Measurements from ENCODE around the gene EPHB1.

EPHB1 gene

DNA sequence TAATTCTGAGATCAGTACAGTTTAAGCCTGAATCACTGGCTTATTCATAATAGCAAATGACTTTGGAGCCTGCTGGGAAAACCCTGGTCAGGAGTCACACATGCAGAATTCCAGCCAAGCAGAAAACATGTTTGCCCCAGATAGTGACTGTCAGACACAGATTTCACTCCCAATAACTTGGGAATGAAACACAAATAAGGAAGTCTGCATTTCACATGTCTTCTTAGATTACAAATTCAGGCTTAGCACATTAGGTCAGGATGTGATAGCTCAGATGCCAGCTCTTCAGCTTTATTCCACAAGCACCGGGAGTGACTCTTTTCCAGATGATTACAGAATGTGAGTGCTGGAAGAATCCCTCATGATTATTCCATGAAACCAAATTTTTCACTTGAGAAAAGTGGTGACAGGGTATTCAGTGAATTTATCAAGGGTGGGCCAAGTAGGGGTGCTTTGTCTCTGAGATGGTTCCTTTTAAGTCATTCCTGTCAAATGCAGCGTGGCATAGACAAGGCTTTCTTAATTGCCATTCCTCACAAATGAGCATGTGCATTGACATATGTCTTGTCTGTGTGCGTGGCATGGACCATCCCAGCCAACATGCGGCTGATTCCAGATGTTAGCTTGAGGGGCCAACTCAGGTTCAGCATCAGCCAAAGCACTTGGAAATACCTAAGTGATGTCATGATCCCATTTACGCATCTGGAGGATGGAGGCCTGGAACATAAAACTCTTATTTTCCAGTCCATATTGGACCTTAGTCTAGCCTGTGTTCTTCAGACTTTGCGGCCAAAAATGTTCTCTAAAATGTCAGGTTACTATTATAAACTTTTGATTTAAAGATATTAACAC, 191.0 kb downstream of the EPHB1 start:
- H4K8ac ChIP-seq (ENCODE audit: low read depth, low read length) = no peak overlapping the region
- H2AK5ac ChIP-seq (ENCODE audit: low read depth, low read length) = no peak overlapping the region
- H2BK12ac ChIP-seq (ENCODE audit: low read length) = no peak overlapping the region
- no peaks in the 10 kb centered on the region for H3K27me3 ChIP-seq (ENCODE audit: control insufficient read depth in 3 of 3, insufficient read depth in 3 of 3, low read depth in 1 of 3, low read length in 3 of 3)
- DNase-seq (ENCODE audit: low spot score) = no peak
- H2AFZ ChIP-seq (ENCODE audit: low read length) = no peak overlapping the region
- no peak overlapping the region for H3K14ac ChIP-seq (ENCODE audit: low read length)
- H2BK15ac ChIP-seq (ENCODE audit: low read length) = no peak overlapping the region
- H3K18ac ChIP-seq (ENCODE audit: low read length) = no peak overlapping the region
- H3K23ac ChIP-seq (ENCODE audit: low read depth, low read length, poor library complexity) = no peak overlapping the region
- WGBS, 2 donors (ENCODE audit: extremely low coverage in 2 of 2, insufficient read length in 2 of 2, insufficient replicate concordance in 1 of 2) = no CpG with 5 or more reads among the region's 6 CpGs
- no peak overlapping the region for H3K9ac ChIP-seq (ENCODE audit: low read depth, low read length, poor library complexity)
- H3K4me1 ChIP-seq (ENCODE audit: control insufficient read depth in 2 of 2, insufficient read depth in 1 of 2, low read depth in 1 of 2, low read length in 2 of 2) = peaks cover 4 to 7% of the 10 kb centered on the region in 2 donors
- H3K79me1 ChIP-seq (ENCODE audit: low read depth, low read length) = no peaks in the 10 kb centered on the region
- H2BK5ac ChIP-seq (ENCODE audit: low read length) = no peak overlapping the region
- H3K9me3 ChIP-seq (replicated peaks in 1 of 2; ENCODE audit: control insufficient read depth in 2 of 2, insufficient read depth in 1 of 2, low read depth in 1 of 2, low read length in 2 of 2) = no peaks in the 10 kb centered on the region
- H3K4ac ChIP-seq (ENCODE audit: low read length) = no peak overlapping the region
- no peak overlapping the region for H3K4me3 ChIP-seq (ENCODE audit: low read length in 2 of 2)
- H3K4me2 ChIP-seq (ENCODE audit: insufficient read depth, low read length, poor library complexity, severe bottlenecking) = no peak overlapping the region
- no peaks in the 10 kb centered on the region for H3K36me3 ChIP-seq (replicated peaks in 1 of 2; ENCODE audit: control insufficient read depth in 2 of 2, insufficient read depth in 2 of 2, low read length in 2 of 2)
- H2BK120ac ChIP-seq (ENCODE audit: low read depth, low read length) = no peak overlapping the region
- H4K91ac ChIP-seq (ENCODE audit: low read depth, low read length, poor library complexity) = no peak overlapping the region
- no peak overlapping the region for H3K27ac ChIP-seq (replicated peaks; ENCODE audit: low read length)

DNA sequence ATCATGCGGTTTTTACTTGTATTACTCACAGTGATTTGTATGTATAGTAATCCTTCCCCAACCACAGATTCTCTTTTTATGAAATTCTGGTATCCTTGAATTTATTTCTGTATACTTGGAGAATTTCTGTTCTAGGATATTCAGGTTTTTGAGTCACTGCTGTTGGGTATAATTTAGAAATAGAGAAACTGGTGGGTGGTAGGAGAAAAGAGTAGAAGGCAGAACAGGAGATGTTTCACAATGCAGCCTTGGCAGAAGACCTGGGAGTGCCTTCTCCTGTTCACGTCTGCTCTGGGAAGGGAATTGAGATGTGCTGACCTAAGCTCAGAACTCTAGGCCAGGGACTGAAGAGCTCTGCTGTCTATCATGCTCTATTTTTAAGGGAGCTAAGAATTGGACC, 193.6 kb downstream of the EPHB1 start:
- WGBS, 2 donors (ENCODE audit: extremely low coverage in 2 of 2, insufficient read length in 2 of 2, insufficient replicate concordance in 1 of 2) = no CpG with 5 or more reads among the region's 2 CpGs
- Histone ChIP-seq H4K8ac (ENCODE audit: low read depth, low read length) (no peak overlapping the region), H3K27ac (replicated peaks; ENCODE audit: low read length) (no peak overlapping the region)

DNA sequence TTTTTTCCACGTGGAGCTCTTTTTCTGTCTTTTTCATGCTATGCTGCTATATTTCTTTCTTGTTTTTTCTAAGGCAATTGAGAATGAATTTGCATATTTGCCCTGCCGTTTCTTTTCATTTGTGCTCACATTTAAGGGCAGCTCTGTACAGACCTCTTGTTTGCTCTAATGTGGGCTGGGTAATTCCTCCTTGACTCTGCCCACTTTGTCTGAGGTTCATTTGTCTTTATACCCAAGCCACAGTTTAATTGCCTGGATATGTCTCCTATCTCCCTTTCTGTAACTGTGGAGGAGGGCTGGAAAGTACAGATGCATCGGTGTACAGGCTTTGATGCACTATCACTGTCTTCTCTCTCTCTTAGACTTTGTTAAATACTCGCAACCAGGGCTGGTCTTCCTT, 195.9 kb downstream of the EPHB1 start:
- H3K23ac ChIP-seq (ENCODE audit: low read depth, low read length, poor library complexity) = no peak overlapping the region
- H3K18ac ChIP-seq (ENCODE audit: low read length) = no peak overlapping the region
- H3K4me1 ChIP-seq (ENCODE audit: control insufficient read depth in 2 of 2, insufficient read depth in 1 of 2, low read depth in 1 of 2, low read length in 2 of 2) = peaks cover 8 to 10% of the 10 kb centered on the region in 2 donors
- no peak overlapping the region for H3K14ac ChIP-seq (ENCODE audit: low read length)
- H3K79me1 ChIP-seq (ENCODE audit: low read depth, low read length) = no peaks in the 10 kb centered on the region
- H3K4ac ChIP-seq (ENCODE audit: low read length) = no peak overlapping the region
- H4K8ac ChIP-seq (ENCODE audit: low read depth, low read length) = no peak overlapping the region
- no peak overlapping the region for H4K91ac ChIP-seq (ENCODE audit: low read depth, low read length, poor library complexity)
- H3K9ac ChIP-seq (ENCODE audit: low read depth, low read length, poor library complexity) = no peak overlapping the region
- H3K4me3 ChIP-seq (ENCODE audit: low read length in 2 of 2) = no peak overlapping the region
- peak overlapping the region; percentile 49 for H2AFZ ChIP-seq (ENCODE audit: low read length)
- WGBS, 2 donors (ENCODE audit: extremely low coverage in 2 of 2, insufficient read length in 2 of 2, insufficient replicate concordance in 1 of 2) = no CpG with 5 or more reads among the region's 4 CpGs
- no peak overlapping the region for H2BK15ac ChIP-seq (ENCODE audit: low read length)
- H3K27ac ChIP-seq (replicated peaks; ENCODE audit: low read length) = no peak overlapping the region
- H3K27me3 ChIP-seq (ENCODE audit: control insufficient read depth in 3 of 3, insufficient read depth in 3 of 3, low read depth in 1 of 3, low read length in 3 of 3) = no peaks in the 10 kb centered on the region
- no peak for DNase-seq (ENCODE audit: low spot score)
- H2AK5ac ChIP-seq (ENCODE audit: low read depth, low read length) = no peak overlapping the region
- H2BK12ac ChIP-seq (ENCODE audit: low read length) = no peak overlapping the region
- H2BK5ac ChIP-seq (ENCODE audit: low read length) = no peak overlapping the region
- H3K9me3 ChIP-seq (replicated peaks in 1 of 2; ENCODE audit: control insufficient read depth in 2 of 2, insufficient read depth in 1 of 2, low read depth in 1 of 2, low read length in 2 of 2) = no peaks in the 10 kb centered on the region
- no peak overlapping the region for H3K4me2 ChIP-seq (ENCODE audit: insufficient read depth, low read length, poor library complexity, severe bottlenecking)
- no peak overlapping the region for H2BK120ac ChIP-seq (ENCODE audit: low read depth, low read length)
- no peaks in the 10 kb centered on the region for H3K36me3 ChIP-seq (replicated peaks in 1 of 2; ENCODE audit: control insufficient read depth in 2 of 2, insufficient read depth in 2 of 2, low read length in 2 of 2)

More for the DNA sequence above, 193.6 kb downstream of the EPHB1 start:
- H3K4me2 ChIP-seq (ENCODE audit: insufficient read depth, low read length, poor library complexity, severe bottlenecking) = no peak overlapping the region
- no peaks in the 10 kb centered on the region for H3K9me3 ChIP-seq (replicated peaks in 1 of 2; ENCODE audit: control insufficient read depth in 2 of 2, insufficient read depth in 1 of 2, low read depth in 1 of 2, low read length in 2 of 2)
- H3K79me1 ChIP-seq (ENCODE audit: low read depth, low read length) = no peaks in the 10 kb centered on the region
- H2BK12ac ChIP-seq (ENCODE audit: low read length) = no peak overlapping the region
- H3K18ac ChIP-seq (ENCODE audit: low read length) = no peak overlapping the region
- H3K4me1 ChIP-seq (ENCODE audit: control insufficient read depth in 2 of 2, insufficient read depth in 1 of 2, low read depth in 1 of 2, low read length in 2 of 2) = peaks cover 8 to 10% of the 10 kb centered on the region in 2 donors
- no peak overlapping the region for H4K91ac ChIP-seq (ENCODE audit: low read depth, low read length, poor library complexity)
- no peak overlapping the region for H3K4me3 ChIP-seq (ENCODE audit: low read length in 2 of 2)
- no peak overlapping the region for H2BK15ac ChIP-seq (ENCODE audit: low read length)
- no peak overlapping the region for H3K23ac ChIP-seq (ENCODE audit: low read depth, low read length, poor library complexity)
- H3K36me3 ChIP-seq (replicated peaks in 1 of 2; ENCODE audit: control insufficient read depth in 2 of 2, insufficient read depth in 2 of 2, low read length in 2 of 2) = no peaks in the 10 kb centered on the region
- no peak overlapping the region for H2AK5ac ChIP-seq (ENCODE audit: low read depth, low read length)
- no peak overlapping the region for H2BK5ac ChIP-seq (ENCODE audit: low read length)
- no peak overlapping the region for H3K4ac ChIP-seq (ENCODE audit: low read length)
- H2BK120ac ChIP-seq (ENCODE audit: low read depth, low read length) = no peak overlapping the region
- H3K27me3 ChIP-seq (ENCODE audit: control insufficient read depth in 3 of 3, insufficient read depth in 3 of 3, low read depth in 1 of 3, low read length in 3 of 3) = no peaks in the 10 kb centered on the region
- no peak overlapping the region for H2AFZ ChIP-seq (ENCODE audit: low read length)
- no peak overlapping the region for H3K14ac ChIP-seq (ENCODE audit: low read length)
- DNase-seq (ENCODE audit: low spot score) = no peak
- H3K9ac ChIP-seq (ENCODE audit: low read depth, low read length, poor library complexity) = no peak overlapping the region

DNA sequence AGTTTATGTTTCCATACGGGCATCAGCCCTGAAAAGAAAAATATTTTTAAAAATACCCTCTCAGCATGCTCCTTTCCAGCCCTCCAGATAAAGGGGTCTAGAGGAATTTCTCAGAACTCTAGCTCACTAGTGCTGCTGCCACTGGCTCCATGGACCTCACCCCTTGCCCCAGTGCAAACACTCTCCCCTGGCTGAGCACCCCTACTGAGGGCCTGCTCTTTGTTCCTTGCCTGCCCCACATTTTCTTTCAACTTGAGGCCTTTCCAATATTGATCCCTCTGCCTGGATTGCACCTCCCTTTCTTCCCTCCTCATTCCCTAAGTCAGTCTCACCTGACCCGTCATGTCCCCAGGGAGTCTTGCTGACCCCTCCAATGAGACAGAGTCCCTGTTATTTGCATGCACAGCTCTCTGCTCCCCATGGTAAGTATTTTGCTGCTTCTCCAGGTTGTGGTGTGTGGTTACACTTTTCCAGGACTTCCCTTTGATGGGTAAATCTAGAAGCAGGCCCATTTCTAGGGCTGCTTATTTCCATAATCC, 196.5 kb downstream of the EPHB1 start:
- Histone ChIP-seq H3K36me3 (replicated peaks in 1 of 2; ENCODE audit: control insufficient read depth in 2 of 2, insufficient read depth in 2 of 2, low read length in 2 of 2) (no peaks in the 10 kb centered on the region), H3K4me3 (ENCODE audit: low read length in 2 of 2) (no peak overlapping the region), H2BK5ac (ENCODE audit: low read length) (no peak overlapping the region), H3K9ac (ENCODE audit: low read depth, low read length, poor library complexity) (no peak overlapping the region), H4K91ac (ENCODE audit: low read depth, low read length, poor library complexity) (no peak overlapping the region), H3K79me1 (ENCODE audit: low read depth, low read length) (no peaks in the 10 kb centered on the region), H3K14ac (ENCODE audit: low read length) (no peak overlapping the region), H4K8ac (ENCODE audit: low read depth, low read length) (no peak overlapping the region), H3K27ac (replicated peaks; ENCODE audit: low read length) (no peak overlapping the region), H2AK5ac (ENCODE audit: low read depth, low read length) (no peak overlapping the region), H3K27me3 (ENCODE audit: control insufficient read depth in 3 of 3, insufficient read depth in 3 of 3, low read depth in 1 of 3, low read length in 3 of 3) (no peaks in the 10 kb centered on the region), H2BK15ac (ENCODE audit: low read length) (no peak overlapping the region), H3K4ac (ENCODE audit: low read length) (no peak overlapping the region), H3K23ac (ENCODE audit: low read depth, low read length, poor library complexity) (no peak overlapping the region), H3K4me2 (ENCODE audit: insufficient read depth, low read length, poor library complexity, severe bottlenecking) (no peak overlapping the region), H3K18ac (ENCODE audit: low read length) (no peak overlapping the region), H3K9me3 (replicated peaks in 1 of 2; ENCODE audit: control insufficient read depth in 2 of 2, insufficient read depth in 1 of 2, low read depth in 1 of 2, low read length in 2 of 2) (no peaks in the 10 kb centered on the region), H3K4me1 (ENCODE audit: control insufficient read depth in 2 of 2, insufficient read depth in 1 of 2, low read depth in 1 of 2, low read length in 2 of 2) (peaks cover 8 to 10% of the 10 kb centered on the region in 2 donors), H2AFZ (ENCODE audit: low read length) (no peak overlapping the region), H2BK12ac (ENCODE audit: low read length) (no peak overlapping the region), H2BK120ac (ENCODE audit: low read depth, low read length) (no peak overlapping the region)
- no CpG with 5 or more reads among the region's 2 CpGs for WGBS, 2 donors (ENCODE audit: extremely low coverage in 2 of 2, insufficient read length in 2 of 2, insufficient replicate concordance in 1 of 2)
- DNase-seq (ENCODE audit: low spot score) = no peak
